MM.1S (cell line): ENCODE results near the gene NDUFV2.

ENCODE experiments used
- DNase-seq: peaks from one replicate; pipeline ENCODE4 v3.0.0-alpha.2; 2015
- H2AFZ ChIP-seq: fragments of 300-600 bp; sonication (generic); 2 replicates; pipeline ENCODE4 v1.6.0; 2016; ENCODE audit warnings: antibody characterized with exemption, low read length
- H3F3A ChIP-seq: fragments of 300-600 bp; sonication (generic); 2 replicates; pipeline ENCODE4 v1.6.1; 2016; ENCODE audit warnings: mild to moderate bottlenecking, antibody characterized with exemption, low read length, moderate library complexity, mixed read lengths; ENCODE audit not compliant: insufficient read depth
- H3K27ac ChIP-seq: fragments of 300-600 bp; sonication (generic); 2 replicates; pipeline ENCODE4 v1.5.1; 2016; ENCODE audit warnings: mild to moderate bottlenecking, low read length
- H3K27me3 ChIP-seq: fragments of 300-600 bp; sonication (generic); replicated peaks from 2 replicates; pipeline ENCODE4 v1.6.0; 2016; ENCODE audit warnings: low read length; ENCODE audit not compliant: insufficient read depth
- H3K36me3 ChIP-seq: fragments of 300-600 bp; sonication (generic); replicated peaks from 2 replicates; pipeline ENCODE4 v1.6.1; 2016; ENCODE audit warnings: mild to moderate bottlenecking, low read length, mixed read lengths; ENCODE audit not compliant: insufficient read depth
- H3K4me1 ChIP-seq: fragments of 300-600 bp; sonication (generic); 2 replicates; pipeline ENCODE4 v1.6.1; 2016; ENCODE audit warnings: low read length, mixed read lengths
- H3K4me2 ChIP-seq: fragments of 300-600 bp; sonication (generic); 2 replicates; pipeline ENCODE4 v1.6.0; 2016; ENCODE audit warnings: low read depth, low read length
- H3K4me3 ChIP-seq: fragments of 300-600 bp; sonication (generic); 2 replicates; pipeline ENCODE4 v1.5.1; 2016; ENCODE audit warnings: low read length, mixed read lengths
- H3K79me2 ChIP-seq: fragments of 300-600 bp; sonication (generic); 2 replicates; pipeline ENCODE4 v1.6.1; 2016; ENCODE audit warnings: mixed run types, low read length, mixed read lengths
- H3K9ac ChIP-seq: fragments of 300-600 bp; sonication (generic); 2 replicates; pipeline ENCODE4 v1.6.1; 2016; ENCODE audit warnings: low read length, mixed read lengths
- H3K9me2 ChIP-seq: fragments of 300-600 bp; sonication (generic); replicated peaks from 2 replicates; pipeline ENCODE4 v1.6.1; 2016; ENCODE audit warnings: mild to moderate bottlenecking, low read length, mixed read lengths; ENCODE audit not compliant: insufficient read depth
- H3K9me3 ChIP-seq: fragments of 300-600 bp; sonication (generic); replicated peaks from 2 replicates; pipeline ENCODE4 v1.6.1; 2016; ENCODE audit warnings: mild to moderate bottlenecking, low read length, mixed read lengths; ENCODE audit not compliant: insufficient read depth
- H4K20me1 ChIP-seq: fragments of 300-600 bp; sonication (generic); 2 replicates; pipeline ENCODE4 v1.6.1; 2016; ENCODE audit warnings: mild to moderate bottlenecking, low read length, moderate library complexity, mixed read lengths; ENCODE audit not compliant: insufficient read depth
- CTCF ChIP-seq: fragments of 300-600 bp; sonication (generic); IDR thresholded peaks from 2 replicates; pipeline ENCODE4 v1.5.1; 2016; ENCODE audit warnings: antibody characterized with exemption, low read length, mixed read lengths
- EZH2 ChIP-seq: fragments of 300-600 bp; sonication (generic); optimal IDR thresholded peaks from 2 replicates; pipeline ENCODE3; 2017; ENCODE audit warnings: low read depth, mild to moderate bottlenecking, antibody characterized with exemption, low read length, mixed read lengths
- EZH2phosphoT487 ChIP-seq: fragments of 300-600 bp; sonication (generic); IDR thresholded peaks from 2 replicates; pipeline ENCODE4 v1.6.1; 2018; ENCODE audit warnings: antibody characterized with exemption, low read length

NDUFV2 gene

GRCh38 chr18:9096685-9097084 lies 5.8 kb upstream of the NDUFV2 start:
- Histone ChIP-seq H3F3A (peaks cover 12% of the 10 kb centered on the region), H3K4me2 (no peak overlapping the region), H3K9me3 (no peaks in the 10 kb centered on the region), H3K4me1 (peaks cover 21% of the 10 kb centered on the region), H3K27ac (no peak overlapping the region), H3K9ac (no peak overlapping the region), H3K4me3 (no peak overlapping the region), H4K20me1 (no peaks in the 10 kb centered on the region), H3K27me3 (no peaks in the 10 kb centered on the region), H3K79me2 (peaks cover 5% of the 10 kb centered on the region), H2AFZ (no peak overlapping the region), H3K9me2 (no peaks in the 10 kb centered on the region), H3K36me3 (no peaks in the 10 kb centered on the region)
- TF ChIP-seq EZH2 (no peak), EZH2phosphoT487 (no peak), CTCF (no peak)
- DNase-seq = no peak

DNA sequence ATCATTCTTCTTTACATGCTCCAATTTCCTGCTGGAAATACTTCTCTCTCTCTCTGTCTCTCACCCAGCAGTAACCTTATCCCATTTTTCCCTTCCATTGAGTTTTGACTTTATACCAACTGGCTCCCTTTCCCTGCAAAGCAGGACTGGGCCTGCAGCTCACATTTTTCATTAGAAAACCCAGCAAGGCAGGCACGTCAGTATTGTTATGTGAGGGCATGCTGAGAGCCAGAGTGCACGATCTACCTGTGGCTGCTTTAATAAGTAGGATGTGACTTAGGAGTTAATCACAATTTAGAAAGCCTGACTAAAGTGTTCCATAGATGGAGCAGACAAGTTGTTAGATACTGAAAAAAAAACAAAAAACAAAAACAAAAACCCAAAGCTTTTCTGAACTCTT lies 5.2 kb upstream of the NDUFV2 start:
- H3K27ac ChIP-seq = no peak overlapping the region
- H3F3A ChIP-seq = peaks cover 12% of the 10 kb centered on the region
- DNase-seq = no peak
- H3K4me2 ChIP-seq = no peak overlapping the region
- TF ChIP-seq CTCF (no peak), EZH2phosphoT487 (no peak), EZH2 (no peak)
- H3K27me3 ChIP-seq = no peaks in the 10 kb centered on the region
- H3K36me3 ChIP-seq = no peaks in the 10 kb centered on the region
- no peak overlapping the region for H3K4me3 ChIP-seq
- no peaks in the 10 kb centered on the region for H3K9me3 ChIP-seq
- no peak overlapping the region for H2AFZ ChIP-seq
- H4K20me1 ChIP-seq = no peaks in the 10 kb centered on the region
- H3K9me2 ChIP-seq = no peaks in the 10 kb centered on the region
- H3K4me1 ChIP-seq = peaks cover 22% of the 10 kb centered on the region
- H3K9ac ChIP-seq = no peak overlapping the region
- peaks cover 12% of the 10 kb centered on the region for H3K79me2 ChIP-seq

- no peak overlapping the region for H3K9ac ChIP-seq
- 0 out of 2 replicates have a peak, but pooled peaks cover 8% of the 10 kb centered on the region for H3K36me3 ChIP-seq
- no peak overlapping the region for H3K27ac ChIP-seq
- no peak for DNase-seq
- no peaks in the 10 kb centered on the region for H3K27me3 ChIP-seq
- no peaks in the 10 kb centered on the region for H4K20me1 ChIP-seq
- H3K4me3 ChIP-seq = no peak overlapping the region
- H3K4me2 ChIP-seq = no peak overlapping the region
- H3K79me2 ChIP-seq = peaks cover 45% of the 10 kb centered on the region
- no peaks in the 10 kb centered on the region for H3K9me3 ChIP-seq
- peaks cover 36% of the 10 kb centered on the region for H3F3A ChIP-seq
- no peak overlapping the region for H2AFZ ChIP-seq
- H3K4me1 ChIP-seq = peaks cover 7% of the 10 kb centered on the region; the same call in 1 of the 2 replicates
- TF ChIP-seq CTCF (no peak), EZH2phosphoT487 (no peak), EZH2 (no peak)
- no peaks in the 10 kb centered on the region for H3K9me2 ChIP-seq
Measured at GRCh38 chr18:9100796-9101195, 1.7 kb upstream of the NDUFV2 start.
